DLD1 (cell line): ENCODE measurements around the gene TOMM40.
"Not testable (repeated sequence)": the region's sequence is repeated elsewhere in the genome, so short reads cannot be mapped to it uniquely, and the experiment has no call there.

Experiments
- in situ Hi-C: cut with HindIII; loops from 2 replicates; pipeline ENCODE4 v1.10.0; 2017; ENCODE audit warnings: low sequenced_read_pairs

Gene TOMM40

GRCh38 chr19:44894052-44894400 lies 3.0 kb downstream of the TOMM40 start:
- in situ Hi-C loops, result no loop called here

- in situ Hi-C loops, result no loop called here
Observed at GRCh38 chr19:44894946-44895345, 3.9 kb downstream of the TOMM40 start.

GRCh38 chr19:44897835-44898234 lies 6.8 kb downstream of the TOMM40 start:
- in situ Hi-C loops, result no loop called here

GRCh38 chr19:44900328-44901244 lies 9.5 kb downstream of the TOMM40 start:
- in situ Hi-C loops, result no loop called here

GRCh38 chr19:44903216-44903601 lies 12.2 kb downstream of the TOMM40 start:
- in situ Hi-C loops, result no loop called here

GRCh38 chr19:44903602-44904425 lies 12.8 kb downstream of the TOMM40 start:
- in situ Hi-C loops, result no loop called here

GRCh38 chr19:44904426-44904994 lies 13.5 kb downstream of the TOMM40 start:
- in situ Hi-C loops, result no loop called here

GRCh38 chr19:44905437-44906160 lies 14.5 kb downstream of the TOMM40 start, which contains the start of gene APOE:
TSS of gene APOE (plus strand) at chr19:44905796. CDS start at chr19:44906625, 829 bp downstream.
- in situ Hi-C loops, result no loop called here

GRCh38 chr19:44907613-44908012 lies 16.6 kb downstream of the TOMM40 start:
- in situ Hi-C loops, result no loop called here

GRCh38 chr19:44908074-44908835 lies 17.2 kb downstream of the TOMM40 start:
- in situ Hi-C loops, result no loop called here

- in situ Hi-C loops, result no loop called here
Observed at GRCh38 chr19:44908836-44909261, 17.8 kb downstream of the TOMM40 start.

- in situ Hi-C loops, result no loop called here
Observed at GRCh38 chr19:44909775-44910174, 18.7 kb downstream of the TOMM40 start.

- in situ Hi-C loops, result not testable (repeated sequence)
Observed at GRCh38 chr19:44911896-44912295, 20.8 kb downstream of the TOMM40 start.

GRCh38 chr19:44912854-44913253 lies 21.8 kb downstream of the TOMM40 start:
- in situ Hi-C loops, result no loop called here

GRCh38 chr19:44913512-44914432 lies 22.7 kb downstream of the TOMM40 start:
- in situ Hi-C loops, result not testable (repeated sequence)

GRCh38 chr19:44914433-44915206 lies 23.6 kb downstream of the TOMM40 start, which contains the start of gene APOC1:
TSS of gene APOC1 (plus strand) at chr19:44914608. CDS start at chr19:44914892, 284 bp downstream.
- in situ Hi-C loops, result not testable (repeated sequence)

GRCh38 chr19:44924243-44924725 lies 33.2 kb downstream of the TOMM40 start:
- in situ Hi-C loops, result no loop called here
